22Rv1 (cell line): ENCODE data around the gene MOGAT2.

ENCODE experiments used
- ZFX ChIP-seq: fragments of 450-650 bp; IDR thresholded peaks from 2 replicates; pipeline ENCODE4 v1.6.1; 2017; ENCODE audit warnings: antibody characterized with exemption, borderline replicate concordance
- TF ChIP-seq, protein P1 (sequence below): fragments of 450-650 bp; IDR thresholded peaks from 2 replicates; pipeline ENCODE4 v1.5.1; 2017; ENCODE audit warnings: mild to moderate bottlenecking

- TF ChIP-seq, protein P1, sequence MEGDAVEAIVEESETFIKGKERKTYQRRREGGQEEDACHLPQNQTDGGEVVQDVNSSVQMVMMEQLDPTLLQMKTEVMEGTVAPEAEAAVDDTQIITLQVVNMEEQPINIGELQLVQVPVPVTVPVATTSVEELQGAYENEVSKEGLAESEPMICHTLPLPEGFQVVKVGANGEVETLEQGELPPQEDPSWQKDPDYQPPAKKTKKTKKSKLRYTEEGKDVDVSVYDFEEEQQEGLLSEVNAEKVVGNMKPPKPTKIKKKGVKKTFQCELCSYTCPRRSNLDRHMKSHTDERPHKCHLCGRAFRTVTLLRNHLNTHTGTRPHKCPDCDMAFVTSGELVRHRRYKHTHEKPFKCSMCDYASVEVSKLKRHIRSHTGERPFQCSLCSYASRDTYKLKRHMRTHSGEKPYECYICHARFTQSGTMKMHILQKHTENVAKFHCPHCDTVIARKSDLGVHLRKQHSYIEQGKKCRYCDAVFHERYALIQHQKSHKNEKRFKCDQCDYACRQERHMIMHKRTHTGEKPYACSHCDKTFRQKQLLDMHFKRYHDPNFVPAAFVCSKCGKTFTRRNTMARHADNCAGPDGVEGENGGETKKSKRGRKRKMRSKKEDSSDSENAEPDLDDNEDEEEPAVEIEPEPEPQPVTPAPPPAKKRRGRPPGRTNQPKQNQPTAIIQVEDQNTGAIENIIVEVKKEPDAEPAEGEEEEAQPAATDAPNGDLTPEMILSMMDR, result no peak
- no peak for TF ChIP-seq ZFX
Measured at GRCh38 chr11:75775056-75775455, 57.4 kb downstream of the MOGAT2 start.
